SK-N-SH (cell line): ENCODE data around the gene PPTC7. TPM values are rescaled to one million over a fixed set of nuclear protein-coding genes. Genes with fewer than 3 reads are reported as not detected.

Source experiments
- CTCF ChIA-PET: fragments of 300-600, 350-600 bp; formaldehyde crosslinking; extraction: SDS; loops from one replicate; lab custom pipeline; 2021; lab: Yijun Ruan, JAX
- POLR2A ChIA-PET: fragments of 350-600 bp; sonication (Branson Sonifier 250); formaldehyde crosslinking; extraction: SDS; loops from one replicate; lab custom pipeline; 2020; ENCODE audit warnings: antibody characterized with exemption, inconsistent platforms; lab: Yijun Ruan, JAX
- DNase-seq: peaks from one replicate; pipeline ENCODE4 v3.0.0; 2012
- H2AFZ ChIP-seq: fragments of 200-600 bp; sonication (generic); 2 replicates; pipeline ENCODE4 v1.8.1; 2016; ENCODE audit warnings: antibody characterized with exemption, mild to moderate bottlenecking, low read depth
- H3F3A ChIP-seq: fragments of 200-600 bp; sonication (generic); replicated peaks from 2 replicates; pipeline ENCODE3; 2016; ENCODE audit warnings: antibody characterized with exemption, mild to moderate bottlenecking; ENCODE audit not compliant: insufficient read depth
- H3K27ac ChIP-seq, 2 experiments: fragments of 200-500 bp in 1 of 2; fragments of 200-600 bp in 1 of 2; sonication (Bioruptor generic) in 1 of 2; sonication (generic), shearing (Covaris generic) in 1 of 2; 2 replicates each; pipeline versions ENCODE4 v1.5.1 to v1.6.1; 2014 to 2016; ENCODE audit warnings: low read depth in 2 of 2, inconsistent platforms in 1 of 2, low read length in 1 of 2, mild to moderate bottlenecking in 1 of 2, mixed read lengths in 1 of 2
- H3K27me3 ChIP-seq: fragments of 200-600 bp; sonication (generic), shearing (Covaris generic); 2 replicates; pipeline ENCODE4 v1.6.1; 2016; ENCODE audit warnings: mixed run types; ENCODE audit not compliant: insufficient read depth
- H3K36me3 ChIP-seq, 2 experiments: fragments of 200-500 bp in 1 of 2; fragments of 200-600 bp in 1 of 2; sonication (Bioruptor generic) in 1 of 2; sonication (generic) in 1 of 2; replicated peaks in 1 of 2; 2 replicates each; pipeline versions ENCODE3 to v1.5.1; 2014 to 2016; ENCODE audit warnings: low read length in 1 of 2, mild to moderate bottlenecking in 1 of 2; ENCODE audit not compliant: insufficient read depth in 2 of 2, control insufficient read depth in 1 of 2
- H3K4me1 ChIP-seq, 2 experiments: fragments of 200-500 bp in 1 of 2; fragments of 200-600 bp in 1 of 2; sonication (Bioruptor generic) in 1 of 2; sonication (generic), shearing (Covaris generic) in 1 of 2; 2 replicates each; pipeline versions ENCODE4 v1.5.1 to v1.6.1; 2014 to 2016; ENCODE audit warnings: low read depth in 1 of 2, low read length in 1 of 2, mixed run types in 1 of 2; ENCODE audit not compliant: insufficient read depth in 2 of 2, control insufficient read depth in 1 of 2
- H3K4me2 ChIP-seq: fragments of 200-600 bp; sonication (generic), shearing (Covaris generic); 2 replicates; pipeline ENCODE4 v1.6.1; 2017; ENCODE audit warnings: mixed run types
- H3K4me3 ChIP-seq, 2 experiments: fragments of 200-500 bp in 1 of 2; fragments of 200-600 bp in 1 of 2; sonication (Bioruptor generic) in 1 of 2; sonication (generic), shearing (Covaris generic) in 1 of 2; 2 replicates each; pipeline versions ENCODE4 v1.5.1 to v1.8.1; 2014 to 2016; ENCODE audit warnings: low read depth in 2 of 2, inconsistent platforms in 1 of 2, low read length in 1 of 2, mild to moderate bottlenecking in 1 of 2, mixed read lengths in 1 of 2, moderate library complexity in 1 of 2
- H3K79me2 ChIP-seq: fragments of 200-600 bp; sonication (generic); 2 replicates; pipeline ENCODE4 v1.8.1; 2017; ENCODE audit warnings: mild to moderate bottlenecking; ENCODE audit not compliant: insufficient read depth
- H3K9ac ChIP-seq: fragments of 200-600 bp; sonication (generic); 2 replicates; pipeline ENCODE4 v1.6.1; 2017; ENCODE audit warnings: mixed run types
- H3K9me2 ChIP-seq: fragments of 200-600 bp; sonication (generic); 2 replicates; pipeline ENCODE4 v1.6.1; 2017; ENCODE audit warnings: mixed run types
- H3K9me3 ChIP-seq: fragments of 200-600 bp; sonication (generic); 2 replicates; pipeline ENCODE4 v1.6.1; 2017; ENCODE audit warnings: mixed run types, mild to moderate bottlenecking, moderate library complexity
- H4K20me1 ChIP-seq: fragments of 200-600 bp; sonication (generic); 2 replicates; pipeline ENCODE4 v1.6.1; 2017; ENCODE audit warnings: mild to moderate bottlenecking, mixed run types; ENCODE audit not compliant: insufficient read depth
- FOSL2 ChIP-seq: IDR thresholded peaks from 2 replicates; pipeline ENCODE4 v1.4.0; 2012; ENCODE audit warnings: low read depth, mild to moderate bottlenecking, moderate library complexity, borderline replicate concordance
- FOXM1 ChIP-seq: IDR thresholded peaks from 2 replicates; pipeline ENCODE4 v1.4.0; 2012; ENCODE audit warnings: low read depth, mild to moderate bottlenecking
- JUND ChIP-seq: IDR thresholded peaks from 2 replicates; pipeline ENCODE4 v1.4.0; 2012
- MEF2A ChIP-seq: IDR thresholded peaks from 2 replicates; pipeline ENCODE4 v1.4.0; 2012; ENCODE audit warnings: low read depth, borderline replicate concordance
- NFIC ChIP-seq: IDR thresholded peaks from 2 replicates; pipeline ENCODE4 v1.4.0; 2012; ENCODE audit warnings: borderline replicate concordance
- RCOR1 ChIP-seq: fragments of 150-350 bp; IDR thresholded peaks from 2 replicates; pipeline ENCODE4 v1.6.1; 2017; ENCODE audit warnings: antibody characterized with exemption, low read length
- RXRA ChIP-seq: IDR thresholded peaks from 2 replicates; pipeline ENCODE4 v1.4.0; 2012; ENCODE audit warnings: low read depth, mild to moderate bottlenecking, borderline replicate concordance
- TAF1 ChIP-seq: IDR thresholded peaks from 2 replicates; pipeline ENCODE4 v1.6.1; 2012; ENCODE audit warnings: low read depth, mild to moderate bottlenecking, low read length, moderate library complexity, borderline replicate concordance
- TCF12 ChIP-seq: IDR thresholded peaks from 2 replicates; pipeline ENCODE4 v1.4.0; 2012
- WGBS: methylation state at CpG from one replicate; pipeline ENCODE4 v1.1.6; 2017; ENCODE audit warnings: low lambda C conversion rate; 5-methylcytosine and 5-hydroxymethylcytosine counted together
- polyA plus RNA-seq, 3 experiments: library from polyadenylated mRNA; depleted of rRNA; stranded (reverse); fragments of >200 nt; gene quantifications; 2 replicates each; pipeline ENCODE4 v1.2.3, GENCODE V29; 2012
- TF ChIP-seq, protein P1 (sequence below): IDR thresholded peaks from 2 replicates; pipeline ENCODE4; 2012
- TF ChIP-seq, protein P2 (sequence below): IDR thresholded peaks from 2 replicates; pipeline ENCODE4 v1.4.0; 2012; ENCODE audit warnings: low read depth
- TF ChIP-seq, protein P3 (sequence below): fragments of 150-350 bp; IDR thresholded peaks from 2 replicates; pipeline ENCODE4 v1.6.1; 2016; ENCODE audit warnings: mild to moderate bottlenecking, low read depth, low read length

PPTC7 gene
- polyA plus RNA-seq, 1 of the 3 experiments (the other 2 are of a cell fraction) = 9.6 TPM

DNA sequence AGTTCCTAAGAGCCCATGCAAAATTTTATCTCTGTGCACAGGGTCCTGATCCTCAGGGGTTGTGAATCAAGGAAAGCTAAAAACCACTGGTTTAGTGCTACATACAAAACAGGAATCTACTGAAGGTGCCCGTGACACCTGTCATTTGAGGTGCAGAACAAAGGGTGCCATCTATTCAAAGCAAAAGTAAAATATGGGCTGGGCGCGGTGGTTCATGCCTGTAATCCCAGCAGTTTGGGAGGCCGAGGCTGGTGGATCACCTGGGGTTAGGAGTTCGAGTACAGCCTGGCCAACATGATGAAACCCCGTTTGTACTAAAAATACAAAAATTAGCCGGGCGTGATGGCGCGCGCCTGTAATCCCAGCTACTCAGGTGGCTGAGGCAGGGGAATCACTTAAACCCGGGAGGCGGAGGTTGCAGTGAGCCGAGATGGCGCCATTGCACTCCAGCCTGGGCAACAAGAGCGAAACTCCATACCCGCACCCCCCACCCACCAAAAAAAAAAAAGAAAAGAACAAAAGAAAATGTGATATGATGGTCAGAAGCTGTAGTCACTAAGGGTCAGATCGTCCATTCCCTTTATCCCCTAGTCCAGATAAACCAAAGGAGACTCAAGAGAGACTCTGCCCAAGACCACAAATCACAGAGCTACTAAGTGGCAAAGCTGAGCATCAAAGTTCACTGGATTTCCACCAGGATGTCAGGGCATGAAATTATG is 3.4 kb downstream of the PPTC7 start:
- Histone ChIP-seq H3K27ac (peak overlapping the region in 1 of 2 experiments; percentile 91; a peak in 2 of 4 replicates), H3K4me2 (no peak overlapping the region), H3K4me3 (no peak overlapping the region), H3K9ac (no peak overlapping the region), H3K27me3 (no peaks in the 10 kb centered on the region), H2AFZ (no peak overlapping the region), H3F3A (peaks cover 29% of the 10 kb centered on the region), H4K20me1 (peaks cover 44% of the 10 kb centered on the region), H3K9me3 (no peaks in the 10 kb centered on the region), H3K36me3 (no peaks in the 10 kb centered on the region), H3K9me2 (no peaks in the 10 kb centered on the region), H3K79me2 (peaks cover 82% of the 10 kb centered on the region), H3K4me1 (peaks cover 3 to 23% of the 10 kb centered on the region in 2 experiments; a peak in 3 of 4 replicates)
- TF ChIP-seq TAF1 = no peak
- no peak for DNase-seq
- WGBS = 95% methylated on average over 18 of the region's 18 CpGs
- ChIA-PET CTCF (interaction anchor here (0.7 to 2.4 kb wide), 5 partner anchors 13 to 247 kb away, joined by 3 to 11 read pairs (median 4); no protein-coding TSS in a partner anchor), POLR2A (no interaction called here)

DNA sequence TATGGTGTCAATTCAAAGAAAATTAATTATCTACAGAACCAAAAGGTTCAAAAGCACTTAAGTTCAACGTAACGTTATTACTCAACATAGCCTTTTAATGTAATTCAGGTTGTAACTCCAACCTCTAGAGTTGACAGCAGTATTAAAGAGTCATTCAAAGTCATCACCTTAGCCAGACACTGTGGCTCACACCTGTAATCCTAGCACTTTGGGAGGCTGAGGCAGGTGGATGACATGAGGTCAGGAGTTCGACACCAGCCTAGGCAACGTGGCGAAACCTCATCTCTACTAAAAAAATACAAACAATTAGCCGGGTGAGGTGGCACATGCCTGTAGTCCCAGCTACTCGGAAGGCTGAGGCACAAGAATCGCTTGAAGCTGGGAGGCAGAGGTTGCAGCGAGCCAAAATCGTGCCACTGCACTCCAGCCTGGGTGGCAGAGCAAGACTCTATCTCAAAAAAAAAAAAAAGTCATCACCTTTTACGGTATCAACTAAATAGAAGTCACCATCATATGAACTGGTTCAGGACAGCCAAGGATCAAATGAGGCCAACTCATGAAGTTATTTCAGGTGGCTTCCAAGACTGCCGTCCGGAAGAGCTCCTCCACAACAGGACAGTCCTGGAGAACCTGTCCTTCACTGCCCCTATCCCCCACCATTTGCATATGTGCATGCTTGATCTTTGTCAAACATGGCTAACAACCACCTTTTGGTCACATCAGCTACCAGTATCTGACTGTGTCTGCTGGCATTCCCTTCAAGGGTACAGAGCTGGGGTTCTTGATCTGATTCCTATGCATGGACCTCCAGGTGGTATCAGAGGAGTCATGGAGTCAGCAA is 4.2 kb downstream of the PPTC7 start:
- Histone ChIP-seq H3K4me1 (peaks cover 3 to 23% of the 10 kb centered on the region in 2 experiments; a peak in 3 of 4 replicates), H2AFZ (no peak overlapping the region), H3K4me3 (0 out of 4 replicates have a peak overlapping the region, but pooled peaks of 1 of the 2 experiments have one; percentile 34), H4K20me1 (peaks cover 49% of the 10 kb centered on the region), H3K9me3 (no peaks in the 10 kb centered on the region), H3K36me3 (no peaks in the 10 kb centered on the region), H3K9me2 (no peaks in the 10 kb centered on the region), H3F3A (peaks cover 29% of the 10 kb centered on the region), H3K27me3 (no peaks in the 10 kb centered on the region), H3K4me2 (peak overlapping the region; percentile 79), H3K9ac (peak overlapping the region; percentile 75; the same call in 1 of the 2 replicates), H3K27ac (peak overlapping the region in 1 of 2 experiments; percentile 91; a peak in 2 of 4 replicates), H3K79me2 (peaks cover 90% of the 10 kb centered on the region)
- WGBS = 70% methylated on average over 13 of the region's 13 CpGs
- DNase-seq = no peak
- CTCF ChIA-PET = interaction anchor here (0.7 to 2.4 kb wide), 2 partner anchors 12 to 23 kb away, joined by 3 to 11 read pairs; no protein-coding TSS in a partner anchor
- TF ChIP-seq, protein P1, sequence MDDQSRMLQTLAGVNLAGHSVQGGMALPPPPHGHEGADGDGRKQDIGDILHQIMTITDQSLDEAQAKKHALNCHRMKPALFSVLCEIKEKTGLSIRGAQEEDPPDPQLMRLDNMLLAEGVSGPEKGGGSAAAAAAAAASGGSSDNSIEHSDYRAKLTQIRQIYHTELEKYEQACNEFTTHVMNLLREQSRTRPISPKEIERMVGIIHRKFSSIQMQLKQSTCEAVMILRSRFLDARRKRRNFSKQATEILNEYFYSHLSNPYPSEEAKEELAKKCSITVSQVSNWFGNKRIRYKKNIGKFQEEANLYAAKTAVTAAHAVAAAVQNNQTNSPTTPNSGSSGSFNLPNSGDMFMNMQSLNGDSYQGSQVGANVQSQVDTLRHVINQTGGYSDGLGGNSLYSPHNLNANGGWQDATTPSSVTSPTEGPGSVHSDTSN = peak; percentile 40; the same call in 1 of the 2 replicates
- TF ChIP-seq TCF12 = no peak
- POLR2A ChIA-PET = no interaction called here

DNA sequence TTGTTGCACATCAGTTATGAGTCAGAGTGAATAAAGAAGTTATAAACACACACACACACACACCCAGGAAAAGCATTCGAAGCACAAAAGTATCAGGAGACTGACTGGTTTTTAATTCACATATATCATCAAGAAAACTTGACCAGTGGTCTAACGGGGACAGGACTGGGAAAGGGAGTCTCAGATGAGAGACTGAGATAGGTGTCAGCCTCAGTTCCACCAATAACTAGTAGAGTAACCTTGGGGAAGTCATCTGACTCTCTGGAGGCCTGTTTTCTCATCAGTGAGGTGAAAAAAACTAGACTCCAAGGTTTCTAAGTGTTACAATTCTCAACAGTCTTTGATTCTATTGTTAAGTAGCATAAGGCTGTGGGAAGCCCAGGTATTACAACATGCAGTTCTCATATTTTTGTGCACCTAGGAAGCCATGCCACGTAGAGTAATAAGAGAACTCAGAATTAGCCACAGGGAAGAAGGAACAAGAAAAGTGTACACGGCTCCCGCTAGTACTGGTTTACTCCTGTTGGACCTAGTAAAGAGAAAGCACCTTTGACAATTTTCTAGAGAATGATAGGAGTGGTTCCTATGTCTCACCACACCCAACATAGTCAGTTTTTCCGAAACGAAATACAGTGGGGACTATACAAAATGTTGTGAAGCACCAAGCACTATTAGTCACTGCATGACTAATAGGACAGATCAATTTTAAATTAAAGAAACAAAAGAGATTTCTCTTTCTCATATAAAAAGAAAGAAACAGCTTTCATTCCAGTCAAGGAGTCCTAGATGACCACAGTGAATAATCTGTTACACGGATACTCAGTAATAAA is 5.0 kb downstream of the PPTC7 start:
- Histone ChIP-seq H3F3A (peaks cover 29% of the 10 kb centered on the region), H3K27me3 (no peaks in the 10 kb centered on the region)
- POLR2A ChIA-PET = no interaction called here
- WGBS = 23% methylated on average over 8 of the region's 8 CpGs
- TF ChIP-seq, protein P2, sequence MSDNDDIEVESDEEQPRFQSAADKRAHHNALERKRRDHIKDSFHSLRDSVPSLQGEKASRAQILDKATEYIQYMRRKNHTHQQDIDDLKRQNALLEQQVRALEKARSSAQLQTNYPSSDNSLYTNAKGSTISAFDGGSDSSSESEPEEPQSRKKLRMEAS = peak; percentile 37; the same call in 1 of the 2 replicates
- TF ChIP-seq FOXM1 (no peak), TCF12 (peak; percentile 52; the same call in 1 of the 2 replicates), FOSL2 (peak; percentile 79; the same call in 1 of the 2 replicates), JUND (peak; percentile 67), NFIC (no peak), MEF2A (no peak), RCOR1 (no peak), RXRA (peak; percentile 7; the same call in 1 of the 2 replicates)
- TF ChIP-seq, protein P3, sequence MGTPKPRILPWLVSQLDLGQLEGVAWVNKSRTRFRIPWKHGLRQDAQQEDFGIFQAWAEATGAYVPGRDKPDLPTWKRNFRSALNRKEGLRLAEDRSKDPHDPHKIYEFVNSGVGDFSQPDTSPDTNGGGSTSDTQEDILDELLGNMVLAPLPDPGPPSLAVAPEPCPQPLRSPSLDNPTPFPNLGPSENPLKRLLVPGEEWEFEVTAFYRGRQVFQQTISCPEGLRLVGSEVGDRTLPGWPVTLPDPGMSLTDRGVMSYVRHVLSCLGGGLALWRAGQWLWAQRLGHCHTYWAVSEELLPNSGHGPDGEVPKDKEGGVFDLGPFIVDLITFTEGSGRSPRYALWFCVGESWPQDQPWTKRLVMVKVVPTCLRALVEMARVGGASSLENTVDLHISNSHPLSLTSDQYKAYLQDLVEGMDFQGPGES = no peak
- TF ChIP-seq, all 33 proteins: peak for 5
- peak overlapping the region; percentile 79 for H3K4me2 ChIP-seq
- H3K36me3 ChIP-seq = no peaks in the 10 kb centered on the region
- H3K79me2 ChIP-seq = peaks cover 98% of the 10 kb centered on the region
- H3K9me3 ChIP-seq = no peaks in the 10 kb centered on the region
- no peaks in the 10 kb centered on the region for H3K9me2 ChIP-seq
- peak overlapping the region in 1 of 2 experiments; percentile 34; a peak in 1 of 4 replicates for H3K4me3 ChIP-seq
- peaks cover 0 to 23% of the 10 kb centered on the region in 2 experiments; a peak in 2 of 4 replicates for H3K4me1 ChIP-seq
- H3K9ac ChIP-seq = peak overlapping the region; percentile 75
- CTCF ChIA-PET = interaction anchor here (2.4 kb wide), 1 partner anchor 24 kb away, joined by 11 read pairs; no protein-coding TSS in a partner anchor
- DNase-seq = no peak
- H4K20me1 ChIP-seq = peaks cover 53% of the 10 kb centered on the region
- H3K27ac ChIP-seq = peak overlapping the region in 1 of 2 experiments; percentile 91; a peak in 2 of 4 replicates
- no peak overlapping the region for H2AFZ ChIP-seq
